CD4-positive, alpha-beta T cell treated with Interleukin-6 at 100 ng/mL for 8 hours (primary cell): ENCODE results near the gene CRAMP1.

Experiments
- DNase-seq: peaks from one replicate; pipeline ENCODE4 v3.0.0-alpha.2; 2020; ENCODE audit warnings: mixed read lengths, low spot score

Gene CRAMP1

DNA sequence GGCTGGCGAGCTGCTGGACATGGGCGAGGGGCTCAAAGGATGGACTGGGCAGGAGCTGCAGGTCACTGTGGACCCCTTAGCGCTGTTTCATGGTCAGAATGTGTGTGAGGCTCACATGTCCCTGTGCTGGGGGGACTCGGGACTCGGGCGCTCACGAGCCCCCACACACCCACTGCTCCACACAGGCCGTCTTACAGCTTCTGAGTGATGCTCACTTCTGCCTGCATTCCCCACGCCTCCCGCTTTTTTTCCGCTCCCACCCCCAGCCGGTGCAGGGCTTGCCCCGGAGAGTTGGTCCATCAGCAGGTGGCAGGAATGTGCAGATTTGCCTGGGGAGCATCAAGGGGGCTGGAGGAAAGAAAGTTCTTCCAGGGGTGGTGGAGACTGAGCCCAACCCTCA lies 45.7 kb downstream of the CRAMP1 start:
- no peak for DNase-seq

DNA sequence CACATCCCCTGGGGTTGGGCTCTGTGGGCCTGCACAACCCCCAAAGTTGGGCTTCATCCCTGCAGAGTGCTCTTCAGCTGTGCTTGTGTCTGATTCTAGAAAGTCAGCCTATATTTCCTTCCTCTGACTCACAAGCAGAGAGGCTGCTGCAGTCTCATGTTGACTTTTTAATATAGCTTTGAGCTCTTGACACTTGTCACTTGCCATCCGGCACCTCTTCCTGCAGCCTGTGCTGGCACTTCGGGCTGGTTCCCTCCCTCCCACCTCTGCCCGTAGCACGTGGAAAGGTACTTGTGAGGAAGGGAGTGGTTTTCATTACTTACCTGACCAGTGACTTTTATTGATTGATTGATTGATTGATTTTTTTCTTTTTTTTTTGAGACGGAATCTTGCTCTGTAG lies 46.9 kb downstream of the CRAMP1 start:
- DNase-seq, result no peak

DNA sequence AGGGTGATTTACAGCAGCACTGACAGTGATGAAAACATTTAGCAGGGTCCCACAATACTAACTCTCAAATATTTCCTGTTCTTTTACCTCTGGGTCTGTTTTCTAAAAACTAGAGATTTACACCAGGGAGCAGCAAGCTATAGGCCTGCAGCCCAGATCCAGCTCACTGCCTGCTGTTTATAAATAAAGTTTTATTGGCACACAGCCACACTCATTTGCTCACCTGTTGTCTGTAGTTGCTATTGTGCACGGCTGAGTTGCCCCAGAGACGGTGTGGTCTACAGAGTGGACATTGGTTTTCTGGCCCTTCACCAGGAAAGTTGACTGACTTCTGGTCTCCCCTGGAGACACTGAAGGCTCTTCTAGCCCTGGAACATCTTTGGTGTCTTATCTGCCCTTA lies 49.7 kb downstream of the CRAMP1 start:
- DNase-seq, result no peak

DNA sequence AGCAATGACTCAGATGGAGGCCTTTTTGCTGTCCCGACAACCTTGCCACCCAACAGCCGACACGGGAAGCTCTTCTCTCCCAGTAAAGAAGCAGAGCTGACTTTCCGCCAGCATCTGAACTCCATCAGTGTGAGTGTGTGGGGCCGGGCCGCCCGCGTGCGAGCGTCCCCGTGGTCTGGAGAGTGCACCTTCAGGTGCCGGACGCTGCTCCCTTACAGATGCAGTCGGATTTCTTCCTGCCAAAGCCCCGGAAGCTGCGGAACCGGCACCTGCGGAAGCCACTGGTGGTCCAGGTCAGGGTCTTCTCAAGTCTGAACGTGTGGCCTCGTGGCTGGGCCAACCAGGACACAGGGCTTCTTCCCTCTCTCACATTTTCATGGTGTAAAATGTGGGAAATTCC lies 50.4 kb downstream of the CRAMP1 start:
- no peak for DNase-seq

DNA sequence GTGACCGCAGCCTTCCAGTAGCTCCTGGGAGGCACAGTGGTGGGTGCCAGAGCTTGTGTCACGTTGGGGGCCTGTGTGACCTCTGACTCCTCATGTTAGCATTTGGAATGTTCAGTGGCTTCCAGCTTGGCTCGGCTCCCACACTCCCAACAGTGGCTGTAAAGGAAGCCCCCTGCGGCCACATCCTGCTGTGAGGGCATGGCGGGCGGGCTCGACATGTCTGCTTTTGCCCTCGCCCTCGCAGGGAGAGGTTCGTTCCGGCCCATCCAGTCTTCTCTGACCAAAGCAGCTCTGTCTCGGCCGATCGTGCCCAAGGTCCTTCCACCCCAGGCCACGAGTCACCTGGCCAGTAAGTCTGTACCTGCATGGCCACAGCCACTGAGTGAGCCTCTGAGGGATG lies 53.7 kb downstream of the CRAMP1 start:
- no peak for DNase-seq

DNA sequence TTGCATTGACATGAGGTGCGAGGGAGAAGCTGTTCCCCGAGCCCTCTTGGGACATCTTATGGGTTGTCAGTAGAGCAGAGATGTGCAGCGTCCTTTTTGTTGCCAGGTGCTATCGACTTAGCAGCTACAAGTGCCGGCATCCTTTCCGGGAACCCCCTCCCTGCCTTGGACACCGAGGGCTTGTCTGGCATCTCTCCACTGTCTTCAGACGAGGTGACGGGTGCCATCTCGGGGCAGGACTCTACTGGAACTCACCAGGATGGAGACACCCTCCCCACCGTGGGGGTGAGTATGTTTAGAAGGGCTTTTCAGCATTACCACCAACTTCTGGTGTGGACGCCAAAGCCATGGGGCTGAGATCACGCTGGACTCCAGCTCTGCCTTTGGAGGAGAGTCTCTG lies 54.2 kb downstream of the CRAMP1 start:
- no peak for DNase-seq

DNA sequence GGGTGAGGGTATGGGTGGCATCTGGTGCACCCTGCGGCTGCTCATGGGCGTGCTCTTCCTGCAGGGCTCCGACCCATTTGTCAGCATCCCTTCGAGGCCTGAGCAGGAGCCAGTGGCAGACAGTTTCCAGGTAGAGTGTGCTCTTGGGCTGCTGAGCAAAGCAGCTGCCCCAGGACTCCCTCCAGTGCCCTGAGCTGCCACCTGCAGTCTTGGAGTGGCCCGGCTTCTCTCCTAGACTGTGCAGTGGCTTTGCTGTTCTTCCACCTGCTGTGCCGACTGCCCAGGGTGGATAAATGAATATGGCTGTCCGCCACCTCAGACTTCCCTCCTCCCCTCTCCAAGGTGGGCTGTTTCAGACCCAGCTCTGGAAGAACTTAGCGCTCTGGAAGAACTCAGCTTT lies 55.1 kb downstream of the CRAMP1 start:
- no peak for DNase-seq

DNA sequence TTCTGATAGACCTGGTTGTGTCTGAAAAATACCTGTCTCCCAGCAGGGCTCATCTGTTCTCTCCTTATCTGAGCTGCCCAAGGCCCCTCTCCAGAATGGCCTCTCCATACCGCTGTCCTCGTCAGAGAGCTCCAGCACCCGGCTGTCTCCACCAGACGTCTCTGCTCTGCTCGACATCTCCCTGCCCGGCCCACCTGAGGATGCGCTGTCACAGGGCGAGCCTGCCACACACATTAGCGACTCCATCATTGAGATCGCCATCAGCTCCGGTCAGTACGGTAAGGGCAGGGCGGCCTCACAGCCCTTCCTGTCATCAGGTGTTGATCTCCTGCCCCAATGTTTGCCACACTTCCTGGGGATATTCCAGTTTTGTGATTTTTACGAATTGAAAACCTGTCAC lies 55.8 kb downstream of the CRAMP1 start:
- no peak for DNase-seq

DNA sequence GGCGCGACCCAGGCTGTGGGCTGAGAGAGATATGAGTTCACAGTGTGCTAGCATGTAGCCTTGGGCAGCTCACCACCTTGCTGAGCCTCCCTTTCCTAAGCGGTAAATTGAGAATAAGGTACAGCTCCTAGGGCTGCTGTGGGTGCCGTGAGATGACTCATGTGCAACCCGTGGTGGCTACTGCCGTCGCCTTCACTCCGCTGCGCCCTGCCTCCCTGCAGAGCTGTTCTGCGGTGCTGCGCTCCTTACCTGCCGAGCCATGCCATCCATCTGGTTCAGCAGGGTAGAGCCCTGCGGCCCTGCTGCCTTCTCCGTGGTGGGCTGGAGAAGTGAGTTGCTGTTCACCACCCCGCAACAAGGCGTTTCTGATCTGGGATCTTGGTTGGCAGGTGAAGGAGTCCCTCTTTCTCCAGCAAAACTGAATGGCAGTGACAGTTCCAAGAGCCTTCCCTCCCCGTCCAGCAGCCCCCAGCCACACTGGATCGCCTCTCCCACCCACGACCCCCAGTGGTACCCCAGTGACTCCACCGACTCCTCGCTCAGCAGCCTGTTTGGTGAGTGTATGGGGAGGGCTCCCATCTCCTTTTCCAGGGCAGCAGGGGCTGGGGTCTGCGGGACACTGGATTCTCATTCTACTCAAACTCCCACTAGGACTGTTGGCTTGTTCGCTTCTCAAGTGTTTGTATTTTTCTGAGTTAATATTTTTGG lies 56.6 kb downstream of the CRAMP1 start:
- DNase-seq, result no peak

DNA sequence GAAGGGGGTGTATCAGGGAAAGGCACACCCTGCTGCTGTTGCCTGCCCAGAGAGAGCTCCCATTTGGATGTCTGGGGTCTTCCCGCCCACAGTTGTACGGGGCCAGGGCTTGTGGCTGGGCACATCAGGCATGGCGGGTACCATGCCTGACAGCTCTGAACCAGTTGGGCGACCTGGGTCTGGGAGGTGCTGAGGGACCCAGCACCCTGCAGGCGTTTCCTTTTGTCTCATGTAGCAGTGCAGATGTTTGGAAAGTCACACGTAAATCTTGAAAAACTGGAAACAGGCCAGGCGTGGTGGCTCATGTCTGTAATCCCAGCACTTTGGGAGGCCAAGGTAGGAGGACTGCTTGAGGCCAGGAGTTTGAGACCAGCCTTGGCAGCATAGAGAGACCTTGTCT lies 57.5 kb downstream of the CRAMP1 start:
- no peak for DNase-seq

DNA sequence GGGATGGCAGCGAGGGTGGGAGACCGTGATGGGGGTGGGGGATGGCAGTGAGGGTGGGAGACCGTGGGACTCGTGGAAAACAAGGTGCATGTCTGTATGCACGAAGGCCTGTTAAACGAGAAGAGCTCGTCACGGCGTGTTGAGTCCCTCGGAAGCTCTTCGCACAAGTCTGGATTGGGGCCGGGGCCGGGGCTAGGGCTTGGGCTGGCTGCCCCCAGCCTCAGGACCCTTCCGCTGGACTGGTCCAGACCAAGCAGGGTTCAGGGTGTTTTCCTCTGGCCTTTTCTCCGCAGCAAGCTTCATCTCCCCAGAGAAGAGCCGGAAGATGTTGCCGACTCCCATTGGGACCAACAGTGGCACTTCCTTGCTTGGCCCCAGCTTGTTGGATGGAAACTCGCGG lies 58.2 kb downstream of the CRAMP1 start:
- no peak for DNase-seq

DNA sequence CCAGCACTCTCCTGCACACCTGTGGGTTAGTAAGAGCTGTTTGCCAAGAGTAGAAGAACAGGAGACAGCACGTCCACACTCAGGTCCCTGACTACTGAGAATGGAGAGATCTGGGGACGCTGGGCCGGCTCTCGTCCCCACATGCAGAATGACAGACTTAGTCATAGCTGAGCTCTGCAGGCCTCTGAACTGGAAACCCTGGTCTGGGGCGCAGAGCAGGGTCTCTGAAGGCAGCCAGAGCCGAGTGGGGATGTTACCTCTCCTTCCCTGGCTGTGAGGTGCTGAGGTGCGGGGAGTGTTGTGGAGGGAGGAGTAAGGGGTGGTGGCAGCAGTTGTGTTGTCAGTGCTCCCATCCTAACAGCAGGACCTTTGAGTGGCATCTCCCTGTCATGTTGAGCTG lies 58.7 kb downstream of the CRAMP1 start:
- no peak for DNase-seq

DNA sequence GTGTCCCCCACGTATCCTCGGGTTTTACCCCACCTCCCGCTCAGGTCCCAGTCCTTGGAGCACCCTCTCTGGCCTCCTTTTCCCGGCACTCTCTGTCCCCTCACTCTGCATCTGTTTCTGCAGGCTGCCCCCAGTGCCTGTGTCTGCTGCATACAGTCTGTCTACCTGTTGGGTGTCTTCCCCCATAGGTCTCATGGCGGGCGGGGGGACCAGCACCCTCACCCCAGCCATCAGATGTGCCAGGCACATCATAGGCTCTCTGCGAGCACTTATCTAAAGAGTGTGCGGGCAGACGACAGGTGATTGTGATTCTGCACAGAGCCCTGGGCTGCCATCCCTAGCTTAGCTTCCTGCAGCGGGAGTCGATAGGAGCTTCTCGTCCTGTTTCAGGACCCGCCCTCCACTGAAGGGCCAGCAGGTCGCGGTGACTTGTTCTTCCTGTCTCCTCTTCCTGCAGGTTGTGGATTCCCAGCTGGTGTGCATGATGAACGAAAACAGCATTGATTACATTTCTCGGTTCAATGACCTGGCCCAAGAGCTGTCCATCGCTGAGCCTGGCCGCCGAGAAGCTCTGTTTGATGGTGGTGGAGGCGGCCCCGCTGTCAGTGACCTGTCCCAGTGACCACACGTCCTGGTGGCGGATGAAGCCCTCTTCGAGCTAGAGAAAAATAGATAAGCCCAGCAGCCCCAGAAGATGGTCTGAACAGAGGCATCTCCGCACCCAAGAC lies 61.4 kb downstream of the CRAMP1 start:
- no peak for DNase-seq

DNA sequence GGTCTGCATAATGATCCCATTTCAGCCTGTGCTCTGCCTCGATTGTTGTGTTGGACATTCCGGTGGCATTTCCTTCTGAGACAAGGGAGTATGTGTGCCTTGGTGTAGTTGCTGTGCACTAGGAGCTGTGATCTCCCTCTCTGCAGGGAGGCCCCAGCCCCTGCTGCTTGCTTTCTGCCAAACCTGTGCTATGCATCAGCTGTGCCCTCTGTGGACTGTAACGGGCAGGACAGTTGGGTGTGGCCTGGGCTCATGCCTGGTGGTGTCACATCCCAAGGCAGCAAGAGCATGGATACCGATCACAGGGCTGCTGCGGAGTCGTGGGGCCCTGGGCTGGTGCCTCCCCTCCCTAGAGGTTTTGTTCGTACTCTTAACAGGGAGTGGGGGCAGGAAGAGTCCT lies 62.1 kb downstream of the CRAMP1 start:
- DNase-seq, result no peak

DNA sequence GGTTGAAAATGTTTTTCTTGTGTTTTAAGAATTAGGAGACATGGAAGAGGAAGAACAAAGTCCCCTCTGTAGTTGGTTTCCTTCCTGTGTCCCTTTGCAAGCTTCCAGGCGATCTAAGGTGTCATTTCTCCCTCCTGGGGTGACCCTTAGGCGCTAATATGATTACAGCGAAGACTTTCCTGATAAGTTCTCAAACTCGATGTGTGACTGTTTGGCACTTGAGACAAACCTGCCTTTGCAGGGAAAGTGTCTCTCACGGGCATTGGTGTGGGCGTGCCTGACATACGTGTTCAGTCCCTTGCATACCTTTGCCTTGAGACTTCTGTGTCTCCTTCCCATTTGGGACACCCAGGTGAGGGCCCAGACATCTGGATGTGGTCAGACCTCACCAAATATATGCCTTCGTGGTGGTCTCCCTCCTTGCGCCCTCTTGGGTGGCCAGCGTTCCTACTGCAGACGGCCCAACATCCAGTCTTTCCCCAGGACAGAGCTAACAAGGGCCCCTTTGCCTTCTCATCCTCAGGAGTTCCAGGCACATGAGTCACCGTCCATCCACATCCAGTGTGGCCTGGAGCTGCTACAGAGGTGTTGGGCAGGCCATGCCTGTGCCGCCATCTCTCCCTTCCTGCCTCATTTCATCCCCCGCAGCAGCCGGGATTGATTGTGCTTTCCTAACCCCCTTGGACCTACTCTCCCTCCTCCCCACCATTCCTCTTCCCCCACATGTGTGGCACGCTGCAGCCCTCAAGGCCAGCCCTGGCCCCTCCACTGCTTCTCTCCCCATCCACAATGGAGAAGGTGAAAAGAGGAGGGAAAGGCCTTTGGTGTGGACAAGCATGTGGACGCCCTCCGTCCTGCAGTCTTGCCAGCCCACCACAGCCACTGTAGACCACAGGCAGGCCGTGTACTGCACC lies 62.8 kb downstream of the CRAMP1 start:
- DNase-seq, result no peak

DNA sequence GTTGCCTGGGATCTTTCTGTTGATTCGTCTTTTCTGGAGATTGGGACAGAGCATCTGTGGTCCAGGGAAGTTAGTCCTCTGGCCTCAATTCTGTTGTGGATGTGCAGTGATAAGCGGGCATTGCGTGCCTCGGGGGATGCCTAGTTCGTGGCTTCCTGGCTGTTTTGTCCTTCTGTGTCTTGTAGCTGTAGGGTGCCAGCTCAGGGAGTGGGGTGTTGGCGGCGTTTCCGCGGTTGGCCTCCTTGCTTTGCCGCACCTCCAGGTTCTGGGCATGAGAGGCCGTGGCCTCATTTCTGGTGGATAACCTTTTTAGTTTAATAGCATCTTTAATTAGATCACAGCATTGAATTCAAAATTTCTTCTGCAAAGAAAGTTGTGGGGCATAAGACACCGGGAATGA lies 64.5 kb downstream of the CRAMP1 start:
- no peak for DNase-seq

DNA sequence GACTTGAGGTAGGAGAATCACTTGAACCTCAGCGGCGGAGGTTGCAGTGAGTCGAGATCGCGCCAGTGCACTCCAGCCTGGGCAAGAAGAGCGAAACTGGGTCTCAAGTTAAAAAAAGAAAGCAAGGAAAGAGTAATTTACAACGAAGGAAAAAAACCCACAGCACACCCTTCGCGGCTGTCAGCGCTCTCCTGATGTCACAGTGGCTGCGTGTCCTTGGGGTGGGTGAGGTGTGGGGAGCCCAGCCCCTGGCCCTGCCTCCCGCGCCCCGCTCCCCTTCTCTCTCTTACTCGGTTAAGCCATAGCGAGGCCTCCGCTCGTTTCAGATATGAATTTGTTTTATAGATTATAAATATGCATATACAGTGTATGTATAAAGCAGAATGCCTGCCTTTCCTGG lies 65.2 kb downstream of the CRAMP1 start:
- no peak for DNase-seq

DNA sequence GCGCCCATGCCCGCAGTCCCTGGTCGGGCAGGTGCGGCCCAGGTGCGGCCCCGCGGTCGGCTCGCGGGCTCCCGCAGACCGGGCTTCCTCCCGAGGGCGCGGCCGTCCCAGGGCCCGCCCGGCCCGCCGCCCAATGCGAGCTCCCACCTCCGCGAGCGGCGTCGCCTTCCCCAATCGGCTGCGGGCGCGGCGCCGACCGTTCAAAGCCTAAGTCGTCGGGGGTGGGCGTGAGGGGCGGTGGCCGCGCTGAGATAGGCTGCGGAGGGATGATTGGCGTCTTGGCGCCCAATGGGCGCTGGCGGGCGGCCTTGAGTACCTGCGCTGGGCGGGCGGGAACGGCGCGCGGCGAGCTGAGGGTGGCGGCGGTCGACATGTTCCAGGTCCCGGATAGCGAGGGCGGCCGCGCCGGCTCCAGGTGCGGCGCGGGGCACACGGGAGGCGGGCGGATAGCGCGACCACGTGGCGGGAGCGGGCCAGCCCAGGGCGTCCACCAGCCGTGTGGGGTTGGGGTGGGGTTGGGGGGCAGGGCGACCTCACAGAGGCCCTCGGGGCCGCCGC lies 65.9 kb downstream of the CRAMP1 start, which contains the start of gene JPT2:
JPT2 (plus strand) TSS at position 338 of the 558 bp plus-strand sequence; CDS start at position 372, 34 bp downstream.
- peak; percentile 95 for DNase-seq

DNA sequence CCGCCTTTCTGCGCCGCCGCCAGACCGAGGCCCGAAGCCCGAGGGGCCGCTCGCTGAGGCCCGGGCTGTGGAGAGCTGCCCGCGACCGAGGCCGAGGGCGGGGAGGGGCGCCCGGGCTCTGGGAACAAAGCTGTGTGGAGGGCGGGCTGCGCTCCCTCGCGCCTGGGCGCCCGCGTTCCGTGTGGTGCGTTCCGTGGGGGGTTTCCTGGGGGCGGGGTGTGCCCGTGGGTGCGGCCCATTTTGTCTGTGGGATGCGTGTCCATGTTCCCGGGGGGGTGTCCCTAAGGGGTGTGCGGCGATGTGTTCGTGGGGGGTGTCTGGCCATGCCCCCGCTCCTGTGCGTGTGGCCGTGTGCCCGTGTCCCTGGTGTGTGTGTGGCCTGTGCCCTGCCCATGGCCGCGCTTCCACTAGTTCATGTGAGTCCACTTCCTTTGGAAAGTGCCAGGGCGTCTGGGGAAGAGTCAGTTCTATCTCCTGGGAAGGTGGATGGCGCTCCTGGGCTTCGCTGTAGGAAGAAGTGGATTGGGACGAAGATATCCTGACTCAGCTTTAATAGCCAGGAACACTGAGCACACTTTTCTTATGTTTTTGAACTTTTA lies 66.4 kb downstream of the CRAMP1 start:
- DNase-seq, result peak; percentile 30

DNA sequence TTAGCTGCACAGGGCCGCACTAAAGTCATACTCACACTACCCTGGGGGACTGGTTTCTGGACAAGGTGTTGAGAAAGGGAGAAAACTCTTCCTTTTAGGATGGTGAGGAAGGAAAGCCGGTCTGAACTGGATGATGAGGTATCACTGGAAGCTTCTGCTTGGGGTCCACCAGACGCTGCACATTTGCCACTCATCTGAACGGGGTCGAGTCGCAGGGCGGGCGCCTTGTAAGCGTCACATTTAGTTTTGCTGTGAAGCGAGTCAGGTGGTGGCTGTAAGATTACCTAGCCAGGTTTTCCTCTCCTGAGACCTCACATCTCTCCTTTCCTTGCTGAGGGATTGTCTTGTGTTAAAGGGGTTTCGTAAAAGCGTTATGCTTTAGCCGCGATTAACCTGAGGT lies 68.2 kb downstream of the CRAMP1 start:
- no peak for DNase-seq

DNA sequence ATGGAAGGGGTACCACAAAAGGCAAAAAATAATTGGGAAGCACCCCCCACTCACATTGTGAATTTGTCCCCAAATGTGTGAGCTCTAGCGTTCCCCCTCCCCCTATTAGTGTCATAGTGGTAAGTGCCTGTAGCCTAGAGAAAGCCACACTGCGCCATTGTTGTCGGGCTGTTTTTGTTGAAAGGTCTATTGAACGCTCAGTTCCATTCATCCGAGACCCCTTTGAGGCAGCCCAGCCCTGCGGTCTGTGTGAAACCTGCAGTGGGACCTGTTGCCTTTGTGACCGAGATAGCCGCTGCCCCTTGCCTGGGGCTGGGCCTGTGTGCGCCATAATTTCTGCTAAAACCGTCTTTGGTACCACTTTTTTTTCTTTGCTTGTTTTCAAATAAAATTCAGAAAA lies 68.9 kb downstream of the CRAMP1 start:
- no peak for DNase-seq
